HEK293 (cell line): Measurements from ENCODE around the gene PHF10.

Source experiments
- CTCF ChIA-PET: fragments of 350-600 bp; formaldehyde crosslinking; extraction: SDS; loops from one replicate; lab custom pipeline; 2021; ENCODE audit warnings: antibody characterized with exemption; lab: Yijun Ruan, JAX
- POLR2A ChIA-PET: fragments of 300-600 bp; formaldehyde crosslinking; extraction: SDS; loops from one replicate; lab custom pipeline; 2020; ENCODE audit warnings: antibody characterized with exemption, inconsistent platforms; lab: Yijun Ruan, JAX
- H3K27ac ChIP-seq: fragments of 200-500 bp; sonication (Bioruptor generic); 2 replicates; pipeline ENCODE4 v1.5.1; 2014; ENCODE audit warnings: low read depth, low read length, control low read depth, inconsistent platforms; ENCODE audit errors: extremely low read depth
- H3K36me3 ChIP-seq, 2 experiments: fragments of 200-500 bp in 1 of 2; sonication (Bioruptor generic) in 1 of 2; 1 replicate in 1 of 2; 2 replicates in 1 of 2; pipeline ENCODE4 v1.5.1; 2014 to 2017; ENCODE audit warnings: inconsistent platforms in 2 of 2, low read length in 2 of 2; ENCODE audit not compliant: control insufficient read depth in 2 of 2, insufficient read depth in 1 of 2
- H3K4me1 ChIP-seq: fragments of 200-500 bp; sonication (Bioruptor generic); 2 replicates; pipeline ENCODE4 v1.5.1; 2014; ENCODE audit warnings: mild to moderate bottlenecking, low read length, inconsistent platforms; ENCODE audit not compliant: control insufficient read depth, insufficient read depth
- H3K4me3 ChIP-seq: 2 replicates; pipeline ENCODE4 v1.5.1; 2011; ENCODE audit warnings: low read depth, mild to moderate bottlenecking, control low read depth, low read length, moderate library complexity
- H3K9me3 ChIP-seq: fragments of 200-500 bp; sonication (Bioruptor generic); 2 replicates; pipeline ENCODE4 v1.5.1; 2014; ENCODE audit warnings: low read depth, low read length, inconsistent platforms; ENCODE audit not compliant: control insufficient read depth, insufficient read depth
- FEZF1 ChIP-seq: fragments of 450-650 bp; formaldehyde crosslinking; IDR thresholded peaks from 2 replicates; pipeline ENCODE4 v1.5.1; 2016; ENCODE audit warnings: missing biosample characterization, missing genetic modification characterization
- GFI1B ChIP-seq: fragments of 450-650 bp; formaldehyde crosslinking; IDR thresholded peaks from 2 replicates; pipeline ENCODE4 v1.5.1; 2016; ENCODE audit warnings: missing biosample characterization, missing genetic modification characterization
- GLIS1 ChIP-seq: fragments of 450-650 bp; formaldehyde crosslinking; IDR thresholded peaks from 2 replicates; pipeline ENCODE4 v1.5.1; 2016; ENCODE audit warnings: missing biosample characterization, missing genetic modification characterization
- IKZF3 ChIP-seq: fragments of 450-650 bp; IDR thresholded peaks from 2 replicates; pipeline ENCODE4 v1.5.0; 2018; ENCODE audit warnings: missing biosample characterization, mild to moderate bottlenecking, missing genetic modification characterization, moderate library complexity
- KLF7 ChIP-seq: fragments of 450-650 bp; formaldehyde crosslinking; IDR thresholded peaks from 2 replicates; pipeline ENCODE4 v1.5.1; 2016; ENCODE audit warnings: missing biosample characterization, missing genetic modification characterization, borderline replicate concordance
- SCRT1 ChIP-seq: fragments of 450-650 bp; formaldehyde crosslinking; IDR thresholded peaks from 2 replicates; pipeline ENCODE4 v1.5.1; 2016; ENCODE audit warnings: missing biosample characterization, missing genetic modification characterization, borderline replicate concordance
- SCRT2 ChIP-seq: fragments of 450-650 bp; formaldehyde crosslinking; IDR thresholded peaks from 2 replicates; pipeline ENCODE4 v1.5.1; 2016; ENCODE audit warnings: missing biosample characterization, missing genetic modification characterization
- ZBTB11 ChIP-seq: fragments of 450-650 bp; formaldehyde crosslinking; conservative IDR thresholded peaks from 2 replicates; pipeline ENCODE4 v1.5.1; 2016; ENCODE audit warnings: low read depth, missing biosample characterization, missing genetic modification characterization
- ZEB2 ChIP-seq: fragments of 450-650 bp; formaldehyde crosslinking; IDR thresholded peaks from 2 replicates; pipeline ENCODE4 v1.5.1; 2016; ENCODE audit warnings: missing biosample characterization, missing genetic modification characterization
- ZNF138 ChIP-seq: fragments of 450-650 bp; formaldehyde crosslinking; IDR thresholded peaks from 2 replicates; pipeline ENCODE4 v1.5.1; 2016; ENCODE audit warnings: missing biosample characterization, missing genetic modification characterization, borderline replicate concordance
- ZNF157 ChIP-seq: fragments of 450-650 bp; formaldehyde crosslinking; IDR thresholded peaks from 2 replicates; pipeline ENCODE4 v1.5.1; 2016; ENCODE audit warnings: missing biosample characterization, missing genetic modification characterization
- ZNF184 ChIP-seq: fragments of 450-650 bp; IDR thresholded peaks from 2 replicates; pipeline ENCODE4 v1.5.1; 2018; ENCODE audit warnings: missing biosample characterization, mild to moderate bottlenecking, missing genetic modification characterization
- ZNF2 ChIP-seq: fragments of 450-650 bp; formaldehyde crosslinking; IDR thresholded peaks from 2 replicates; pipeline ENCODE4 v1.5.1; 2016; ENCODE audit warnings: missing biosample characterization, missing genetic modification characterization
- ZNF555 ChIP-seq: fragments of 450-650 bp; formaldehyde crosslinking; conservative IDR thresholded peaks from 2 replicates; pipeline ENCODE4 v1.5.1; 2017; ENCODE audit warnings: missing biosample characterization, mild to moderate bottlenecking, missing genetic modification characterization, inconsistent platforms
- ZNF600 ChIP-seq: fragments of 450-650 bp; formaldehyde crosslinking; IDR thresholded peaks from 2 replicates; pipeline ENCODE4 v1.5.1; 2016; ENCODE audit warnings: missing biosample characterization, missing genetic modification characterization
- ZNF639 ChIP-seq: fragments of 450-650 bp; formaldehyde crosslinking; IDR thresholded peaks from 2 replicates; pipeline ENCODE4 v1.5.1; 2016; ENCODE audit warnings: missing biosample characterization, missing genetic modification characterization
- TF ChIP-seq, protein P1 (sequence below): fragments of 450-650 bp; formaldehyde crosslinking; IDR thresholded peaks from 2 replicates; pipeline ENCODE4 v1.5.1; 2016; ENCODE audit warnings: missing biosample characterization, missing genetic modification characterization
- TF ChIP-seq, protein P2 (sequence below): fragments of 450-650 bp; formaldehyde crosslinking; IDR thresholded peaks from 2 replicates; pipeline ENCODE4 v1.5.1; 2016; ENCODE audit warnings: missing biosample characterization, missing genetic modification characterization
- TF ChIP-seq, protein P3 (sequence below): fragments of 450-650 bp; formaldehyde crosslinking; IDR thresholded peaks from 2 replicates; pipeline ENCODE4 v1.5.1; 2016; ENCODE audit warnings: missing biosample characterization, missing genetic modification characterization
- TF ChIP-seq, protein P4 (sequence below): fragments of 450-650 bp; formaldehyde crosslinking; IDR thresholded peaks from 2 replicates; pipeline ENCODE4 v1.5.1; 2017; ENCODE audit warnings: missing biosample characterization, missing genetic modification characterization

The PHF10 gene

DNA sequence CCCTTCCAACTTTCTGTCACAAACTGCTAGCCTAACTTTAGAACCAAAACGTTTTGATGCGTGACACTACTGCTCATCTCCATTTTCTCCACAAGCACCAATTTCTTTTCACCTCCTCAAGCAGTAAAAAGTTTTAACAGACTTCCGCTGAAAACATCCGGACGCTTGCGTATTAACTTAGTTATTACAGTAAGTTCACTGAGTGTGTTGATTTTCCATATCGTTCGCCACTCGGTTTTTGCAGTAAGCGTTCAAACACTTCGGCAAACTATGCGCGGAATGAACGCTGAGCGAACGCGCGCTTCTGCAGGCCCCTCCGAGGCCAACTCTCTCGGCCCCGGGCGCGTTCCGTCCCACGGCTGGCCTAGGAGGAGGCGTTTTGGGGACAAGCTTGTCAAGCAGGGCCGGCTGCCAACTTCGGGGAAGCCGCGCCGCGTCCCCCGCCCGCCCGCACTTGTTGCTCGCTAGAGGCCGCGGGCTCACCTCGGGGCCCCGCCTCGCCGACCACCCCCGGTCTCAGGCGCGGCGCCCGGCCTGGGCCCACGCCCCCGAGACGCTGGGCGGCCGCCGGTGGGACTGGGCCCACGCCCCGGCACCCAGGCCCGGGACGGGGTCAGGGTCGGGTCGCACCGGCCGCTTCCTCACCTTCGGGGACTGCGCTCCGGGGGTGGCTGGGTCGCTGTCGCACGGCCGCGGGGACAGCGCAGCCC, 945 bp downstream of the PHF10 start (continued):
- TF ChIP-seq, protein P1, sequence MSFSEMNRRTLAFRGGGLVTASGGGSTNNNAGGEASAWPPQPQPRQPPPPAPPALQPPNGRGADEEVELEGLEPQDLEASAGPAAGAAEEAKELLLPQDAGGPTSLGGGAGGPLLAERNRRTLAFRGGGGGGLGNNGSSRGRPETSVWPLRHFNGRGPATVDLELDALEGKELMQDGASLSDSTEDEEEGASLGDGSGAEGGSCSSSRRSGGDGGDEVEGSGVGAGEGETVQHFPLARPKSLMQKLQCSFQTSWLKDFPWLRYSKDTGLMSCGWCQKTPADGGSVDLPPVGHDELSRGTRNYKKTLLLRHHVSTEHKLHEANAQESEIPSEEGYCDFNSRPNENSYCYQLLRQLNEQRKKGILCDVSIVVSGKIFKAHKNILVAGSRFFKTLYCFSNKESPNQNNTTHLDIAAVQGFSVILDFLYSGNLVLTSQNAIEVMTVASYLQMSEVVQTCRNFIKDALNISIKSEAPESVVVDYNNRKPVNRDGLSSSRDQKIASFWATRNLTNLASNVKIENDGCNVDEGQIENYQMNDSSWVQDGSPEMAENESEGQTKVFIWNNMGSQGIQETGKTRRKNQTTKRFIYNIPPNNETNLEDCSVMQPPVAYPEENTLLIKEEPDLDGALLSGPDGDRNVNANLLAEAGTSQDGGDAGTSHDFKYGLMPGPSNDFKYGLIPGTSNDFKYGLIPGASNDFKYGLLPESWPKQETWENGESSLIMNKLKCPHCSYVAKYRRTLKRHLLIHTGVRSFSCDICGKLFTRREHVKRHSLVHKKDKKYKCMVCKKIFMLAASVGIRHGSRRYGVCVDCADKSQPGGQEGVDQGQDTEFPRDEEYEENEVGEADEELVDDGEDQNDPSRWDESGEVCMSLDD = no peak
- TF ChIP-seq ZNF555 (tag by site-specific recombination) (no peak), ZNF2 (tag by site-specific recombination) (peak; percentile 43; the same call in 1 of the 2 replicates), KLF7 (tag by site-specific recombination) (no peak)

GRCh38 chr6:169722362-169723199, 1.7 kb downstream of the PHF10 start:
- no peaks in the 10 kb centered on the region for H3K9me3 ChIP-seq
- POLR2A ChIA-PET = interaction anchor here (1.1 to 3.2 kb wide), 5 partner anchors 18 to 367 kb away, joined by 3 to 33 read pairs (median 8); partner anchors contain the start of genes C6orf120, DYNLT2, ERMARD and WDR27
- CTCF ChIA-PET = interaction anchor here (0.6 to 2.6 kb wide), 4 partner anchors 13 to 852 kb away, joined by 3 to 21 read pairs (median 4); partner anchors contain the start of genes C6orf120 and WDR27
- H3K27ac ChIP-seq = peak overlapping the region; percentile 90
- H3K4me3 ChIP-seq = peak overlapping the region; percentile 89
- peaks cover 10 to 11% of the 10 kb centered on the region in 2 experiments for H3K36me3 ChIP-seq
- H3K4me1 ChIP-seq = 0 out of 2 replicates have a peak, but pooled peaks cover 4% of the 10 kb centered on the region
- TF ChIP-seq, protein P2, sequence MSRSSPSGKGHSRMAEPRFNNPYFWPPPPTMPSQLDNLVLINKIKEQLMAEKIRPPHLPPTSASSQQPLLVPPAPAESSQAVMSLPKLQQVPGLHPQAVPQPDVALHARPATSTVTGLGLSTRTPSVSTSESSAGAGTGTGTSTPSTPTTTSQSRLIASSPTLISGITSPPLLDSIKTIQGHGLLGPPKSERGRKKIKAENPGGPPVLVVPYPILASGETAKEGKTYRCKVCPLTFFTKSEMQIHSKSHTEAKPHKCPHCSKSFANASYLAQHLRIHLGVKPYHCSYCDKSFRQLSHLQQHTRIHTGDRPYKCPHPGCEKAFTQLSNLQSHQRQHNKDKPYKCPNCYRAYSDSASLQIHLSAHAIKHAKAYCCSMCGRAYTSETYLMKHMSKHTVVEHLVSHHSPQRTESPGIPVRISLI (tag by site-specific recombination) = no peak
- TF ChIP-seq ZNF184 (tag by site-specific recombination) = 0 out of 2 replicates have a peak, but pooled peaks have one; percentile 10
- TF ChIP-seq, protein P3, sequence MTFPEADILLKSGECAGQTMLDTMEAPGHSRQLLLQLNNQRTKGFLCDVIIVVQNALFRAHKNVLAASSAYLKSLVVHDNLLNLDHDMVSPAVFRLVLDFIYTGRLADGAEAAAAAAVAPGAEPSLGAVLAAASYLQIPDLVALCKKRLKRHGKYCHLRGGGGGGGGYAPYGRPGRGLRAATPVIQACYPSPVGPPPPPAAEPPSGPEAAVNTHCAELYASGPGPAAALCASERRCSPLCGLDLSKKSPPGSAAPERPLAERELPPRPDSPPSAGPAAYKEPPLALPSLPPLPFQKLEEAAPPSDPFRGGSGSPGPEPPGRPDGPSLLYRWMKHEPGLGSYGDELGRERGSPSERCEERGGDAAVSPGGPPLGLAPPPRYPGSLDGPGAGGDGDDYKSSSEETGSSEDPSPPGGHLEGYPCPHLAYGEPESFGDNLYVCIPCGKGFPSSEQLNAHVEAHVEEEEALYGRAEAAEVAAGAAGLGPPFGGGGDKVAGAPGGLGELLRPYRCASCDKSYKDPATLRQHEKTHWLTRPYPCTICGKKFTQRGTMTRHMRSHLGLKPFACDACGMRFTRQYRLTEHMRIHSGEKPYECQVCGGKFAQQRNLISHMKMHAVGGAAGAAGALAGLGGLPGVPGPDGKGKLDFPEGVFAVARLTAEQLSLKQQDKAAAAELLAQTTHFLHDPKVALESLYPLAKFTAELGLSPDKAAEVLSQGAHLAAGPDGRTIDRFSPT = 0 out of 2 replicates have a peak, but pooled peaks have one; percentile 15
- 0 out of 2 replicates have a peak, but pooled peaks have one; percentile 29 for TF ChIP-seq IKZF3 (tag by site-specific recombination)
- TF ChIP-seq SCRT1 (tag by site-specific recombination) = peak; percentile 68; the same call in 1 of the 2 replicates
- peak; percentile 96 for TF ChIP-seq ZNF600 (tag by site-specific recombination)
- peak; percentile 92 for TF ChIP-seq FEZF1 (tag by site-specific recombination)
- peak; percentile 48 for TF ChIP-seq ZBTB11 (tag by site-specific recombination)
- TF ChIP-seq GLIS1 (tag by site-specific recombination) = peak; percentile 32; the same call in 1 of the 2 replicates
- TF ChIP-seq ZNF138 (tag by site-specific recombination) = no peak
- TF ChIP-seq, protein P4, sequence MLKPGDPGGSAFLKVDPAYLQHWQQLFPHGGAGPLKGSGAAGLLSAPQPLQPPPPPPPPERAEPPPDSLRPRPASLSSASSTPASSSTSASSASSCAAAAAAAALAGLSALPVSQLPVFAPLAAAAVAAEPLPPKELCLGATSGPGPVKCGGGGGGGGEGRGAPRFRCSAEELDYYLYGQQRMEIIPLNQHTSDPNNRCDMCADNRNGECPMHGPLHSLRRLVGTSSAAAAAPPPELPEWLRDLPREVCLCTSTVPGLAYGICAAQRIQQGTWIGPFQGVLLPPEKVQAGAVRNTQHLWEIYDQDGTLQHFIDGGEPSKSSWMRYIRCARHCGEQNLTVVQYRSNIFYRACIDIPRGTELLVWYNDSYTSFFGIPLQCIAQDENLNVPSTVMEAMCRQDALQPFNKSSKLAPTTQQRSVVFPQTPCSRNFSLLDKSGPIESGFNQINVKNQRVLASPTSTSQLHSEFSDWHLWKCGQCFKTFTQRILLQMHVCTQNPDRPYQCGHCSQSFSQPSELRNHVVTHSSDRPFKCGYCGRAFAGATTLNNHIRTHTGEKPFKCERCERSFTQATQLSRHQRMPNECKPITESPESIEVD (tag by site-specific recombination) = peak; percentile 82
- TF ChIP-seq ZNF639 (tag by site-specific recombination) = 0 out of 2 replicates have a peak, but pooled peaks have one; percentile 22
- peak; percentile 42; the same call in 1 of the 2 replicates for TF ChIP-seq GFI1B (tag by site-specific recombination)
- no peak for TF ChIP-seq ZNF157 (tag by site-specific recombination)
- TF ChIP-seq ZEB2 (tag by site-specific recombination) = peak; percentile 73
- TF ChIP-seq SCRT2 (tag by site-specific recombination) = peak; percentile 98
